Measurements from ENCODE around the gene GALNT18.

GRCh38 chr11:11260903-11261302 is 360.9 kb downstream of the GALNT18 start:
- no peak for TF ChIP-seq CTCF (conservative IDR thresholded peaks at IDR 0.05)
- no peak for TF ChIP-seq EZH2 (IDR thresholded peaks at IDR 0.05; ENCODE audit: low read depth)
